ENCODE results near the gene ZDHHC14.
"Not testable (repeated sequence)": the region's sequence is repeated elsewhere in the genome, so short reads cannot be mapped to it uniquely, and the experiment has no call there.

ZDHHC14 gene

DNA sequence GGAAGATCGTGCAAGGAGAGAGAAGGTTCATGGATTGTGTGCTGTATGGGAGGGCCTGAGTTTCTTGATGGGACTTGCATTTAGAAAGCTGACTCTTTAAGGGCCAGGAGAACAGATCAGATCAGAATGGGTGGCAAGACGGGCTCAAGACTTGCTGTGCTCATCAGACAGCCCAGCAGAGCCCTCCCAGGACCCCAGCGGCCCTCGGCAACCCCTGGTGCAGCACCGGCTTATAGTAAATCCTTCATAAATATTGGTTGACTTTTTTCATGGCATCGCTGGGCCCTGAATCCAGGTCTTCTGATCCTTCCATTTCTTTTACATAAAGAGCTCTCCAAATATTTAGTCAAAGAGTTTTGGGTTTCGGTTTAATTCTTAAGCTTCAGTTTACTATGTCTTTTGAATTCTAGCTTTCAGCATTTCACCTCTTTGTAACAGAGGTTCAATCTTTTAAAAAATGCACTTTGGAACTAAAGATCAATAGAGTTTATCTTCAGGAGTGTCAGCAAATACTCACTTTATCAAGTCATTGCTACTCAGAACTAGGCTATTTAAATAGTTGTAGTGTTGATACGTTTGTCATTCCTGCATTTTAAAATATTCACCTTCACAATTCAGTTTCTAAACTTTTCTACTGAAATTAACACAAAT lies 205.6 kb downstream of the ZDHHC14 start:
- H3K79me2 ChIP-seq (ENCODE audit: insufficient read depth, low read length) = no peaks in the 10 kb centered on the region
- H3K27ac ChIP-seq (ENCODE audit: low read depth, low read length) = no peak overlapping the region
- no peaks in the 10 kb centered on the region for H3K9me2 ChIP-seq (replicated peaks; ENCODE audit: insufficient read depth, low read length)
- H3K9ac ChIP-seq (ENCODE audit: low read length) = no peak overlapping the region
- no peak overlapping the region for H2AFZ ChIP-seq (ENCODE audit: low read depth, low read length, severe bottlenecking)
- TF ChIP-seq EZH2phosphoT487 (conservative IDR thresholded peaks at IDR 0.05; ENCODE audit: low read length) = no peak
- TF ChIP-seq, protein P1, sequence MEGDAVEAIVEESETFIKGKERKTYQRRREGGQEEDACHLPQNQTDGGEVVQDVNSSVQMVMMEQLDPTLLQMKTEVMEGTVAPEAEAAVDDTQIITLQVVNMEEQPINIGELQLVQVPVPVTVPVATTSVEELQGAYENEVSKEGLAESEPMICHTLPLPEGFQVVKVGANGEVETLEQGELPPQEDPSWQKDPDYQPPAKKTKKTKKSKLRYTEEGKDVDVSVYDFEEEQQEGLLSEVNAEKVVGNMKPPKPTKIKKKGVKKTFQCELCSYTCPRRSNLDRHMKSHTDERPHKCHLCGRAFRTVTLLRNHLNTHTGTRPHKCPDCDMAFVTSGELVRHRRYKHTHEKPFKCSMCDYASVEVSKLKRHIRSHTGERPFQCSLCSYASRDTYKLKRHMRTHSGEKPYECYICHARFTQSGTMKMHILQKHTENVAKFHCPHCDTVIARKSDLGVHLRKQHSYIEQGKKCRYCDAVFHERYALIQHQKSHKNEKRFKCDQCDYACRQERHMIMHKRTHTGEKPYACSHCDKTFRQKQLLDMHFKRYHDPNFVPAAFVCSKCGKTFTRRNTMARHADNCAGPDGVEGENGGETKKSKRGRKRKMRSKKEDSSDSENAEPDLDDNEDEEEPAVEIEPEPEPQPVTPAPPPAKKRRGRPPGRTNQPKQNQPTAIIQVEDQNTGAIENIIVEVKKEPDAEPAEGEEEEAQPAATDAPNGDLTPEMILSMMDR (IDR thresholded peaks at IDR 0.05; ENCODE audit: insufficient read depth, low read length, poor library complexity, severe bottlenecking) = no peak
- no peak overlapping the region for H3K4me2 ChIP-seq (ENCODE audit: low read depth, low read length, poor library complexity, severe bottlenecking)
- no peak overlapping the region for H3K4me3 ChIP-seq (ENCODE audit: insufficient read depth, low read length, poor library complexity, severe bottlenecking)
- H3K9me3 ChIP-seq (ENCODE audit: insufficient read depth, low read length) = peaks cover 18% of the 10 kb centered on the region; the same call in 1 of the 2 replicates
- no peaks in the 10 kb centered on the region for H3K36me3 ChIP-seq (ENCODE audit: low read length)
- no peaks in the 10 kb centered on the region for H4K20me1 ChIP-seq (ENCODE audit: low read depth, low read length)
- no peaks in the 10 kb centered on the region for H3K27me3 ChIP-seq (ENCODE audit: low read length)
- H3F3A ChIP-seq (ENCODE audit: insufficient read depth) = no peaks in the 10 kb centered on the region

DNA sequence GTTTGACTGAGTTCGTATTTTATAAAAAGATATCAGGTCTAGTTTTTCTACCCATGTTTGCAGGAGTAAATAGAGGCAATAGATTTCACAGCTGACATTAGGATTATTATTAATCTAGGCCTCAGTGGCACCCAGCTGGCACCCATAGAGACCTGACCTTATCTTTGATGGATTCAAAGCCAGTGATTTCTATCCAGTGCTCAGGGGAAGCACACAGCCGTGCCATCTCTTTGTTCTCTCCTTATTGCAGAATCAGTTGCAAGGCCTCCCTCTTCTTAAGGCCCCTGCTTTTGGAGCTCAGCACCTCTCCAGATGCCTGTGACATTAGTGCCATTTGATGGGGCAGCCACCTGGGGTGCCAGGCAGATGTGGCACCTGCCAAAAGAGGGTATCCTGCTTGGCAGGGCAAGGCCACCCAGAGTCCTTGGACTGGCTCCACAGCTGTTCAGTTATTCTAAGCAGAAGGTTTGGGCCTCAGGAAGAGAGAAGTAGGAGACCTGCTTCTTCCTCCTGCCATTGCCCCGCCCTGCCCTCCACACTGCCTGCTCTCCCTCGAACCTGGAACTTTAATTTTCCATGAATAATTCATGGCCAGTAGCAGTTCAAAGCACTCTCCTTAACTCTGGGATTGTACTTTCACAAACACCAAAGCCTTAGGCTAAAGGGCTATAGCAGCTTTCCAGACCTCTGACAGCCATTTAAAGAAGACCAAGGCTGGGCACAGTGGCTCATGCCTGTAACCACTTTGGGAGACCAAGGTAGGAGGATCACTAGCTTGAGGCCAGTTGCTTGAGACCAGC lies 206.3 kb downstream of the ZDHHC14 start:
- Histone ChIP-seq H3K9me2 (replicated peaks; ENCODE audit: insufficient read depth, low read length) (no peaks in the 10 kb centered on the region), H4K20me1 (ENCODE audit: low read depth, low read length) (no peaks in the 10 kb centered on the region), H3K9ac (ENCODE audit: low read length) (no peak overlapping the region), H3K27me3 (ENCODE audit: low read length) (no peaks in the 10 kb centered on the region), H3K4me2 (ENCODE audit: low read depth, low read length, poor library complexity, severe bottlenecking) (no peak overlapping the region), H3K79me2 (ENCODE audit: insufficient read depth, low read length) (no peaks in the 10 kb centered on the region), H2AFZ (ENCODE audit: low read depth, low read length, severe bottlenecking) (no peak overlapping the region), H3F3A (ENCODE audit: insufficient read depth) (no peaks in the 10 kb centered on the region), H3K27ac (ENCODE audit: low read depth, low read length) (no peak overlapping the region), H3K36me3 (ENCODE audit: low read length) (no peaks in the 10 kb centered on the region), H3K4me3 (ENCODE audit: insufficient read depth, low read length, poor library complexity, severe bottlenecking) (no peak overlapping the region), H3K9me3 (ENCODE audit: insufficient read depth, low read length) (peaks cover 18% of the 10 kb centered on the region; the same call in 1 of the 2 replicates)
- no peak for TF ChIP-seq EZH2phosphoT487 (conservative IDR thresholded peaks at IDR 0.05; ENCODE audit: low read length)
- TF ChIP-seq, protein P1 (IDR thresholded peaks at IDR 0.05; ENCODE audit: insufficient read depth, low read length, poor library complexity, severe bottlenecking) = no peak

DNA sequence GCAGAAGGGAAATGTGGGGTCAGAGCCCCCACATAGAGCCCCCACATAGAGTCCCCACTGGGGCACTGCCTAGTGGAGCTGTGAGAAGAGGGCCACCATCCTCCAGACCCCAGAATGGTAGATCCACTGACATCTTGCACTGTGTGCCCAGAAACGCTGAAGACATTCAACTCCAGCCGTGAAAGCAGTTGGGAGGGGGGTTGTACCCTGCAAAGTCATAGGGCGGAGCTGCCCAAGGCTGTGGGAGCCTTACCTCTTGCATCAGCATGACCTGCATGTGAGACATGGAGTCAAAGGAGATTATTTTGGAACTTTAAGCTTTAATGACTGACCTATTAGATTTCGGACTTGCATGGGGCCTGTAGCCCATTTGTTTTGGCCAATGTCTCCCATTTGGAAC lies 209.7 kb downstream of the ZDHHC14 start:
- not testable (repeated sequence) for H3K79me2 ChIP-seq (ENCODE audit: insufficient read depth, low read length); H2AFZ ChIP-seq (ENCODE audit: low read depth, low read length, severe bottlenecking); H3K9me2 ChIP-seq (replicated peaks; ENCODE audit: insufficient read depth, low read length); H3K9ac ChIP-seq (ENCODE audit: low read length); H3K4me2 ChIP-seq (ENCODE audit: low read depth, low read length, poor library complexity, severe bottlenecking); H3F3A ChIP-seq (ENCODE audit: insufficient read depth); H3K27me3 ChIP-seq (ENCODE audit: low read length); H3K4me3 ChIP-seq (ENCODE audit: insufficient read depth, low read length, poor library complexity, severe bottlenecking); H3K27ac ChIP-seq (ENCODE audit: low read depth, low read length); H4K20me1 ChIP-seq (ENCODE audit: low read depth, low read length); H3K36me3 ChIP-seq (ENCODE audit: low read length)
- H3K9me3 ChIP-seq (ENCODE audit: insufficient read depth, low read length) = peaks cover 18% of the 10 kb centered on the region; the same call in 1 of the 2 replicates

DNA sequence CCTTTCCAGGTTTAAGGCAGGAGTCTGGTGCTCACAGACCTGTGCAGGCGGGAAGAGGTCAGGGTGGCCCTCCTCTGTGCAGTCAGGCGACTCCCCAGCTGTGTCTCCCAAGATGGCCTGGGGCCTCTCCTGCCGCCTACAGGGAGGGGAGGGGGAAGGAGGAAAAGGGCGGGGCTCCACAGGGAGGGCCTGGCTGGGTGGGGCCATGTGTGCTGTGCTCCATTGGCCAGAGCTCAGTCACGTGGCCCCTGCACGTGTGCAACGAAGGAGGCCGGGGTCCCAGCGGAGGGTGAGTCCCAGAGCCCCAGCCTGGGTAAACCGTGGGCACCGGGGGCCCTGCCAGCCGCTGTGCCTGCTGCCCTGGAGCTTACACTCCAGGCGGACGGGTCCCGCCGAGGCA lies 211.6 kb downstream of the ZDHHC14 start:
- Histone ChIP-seq H3K79me2 (ENCODE audit: insufficient read depth, low read length) (no peaks in the 10 kb centered on the region), H3K9me2 (replicated peaks; ENCODE audit: insufficient read depth, low read length) (no peaks in the 10 kb centered on the region), H4K20me1 (ENCODE audit: low read depth, low read length) (no peaks in the 10 kb centered on the region), H3F3A (ENCODE audit: insufficient read depth) (no peaks in the 10 kb centered on the region), H3K27ac (ENCODE audit: low read depth, low read length) (no peak overlapping the region), H3K9me3 (ENCODE audit: insufficient read depth, low read length) (peaks cover 18% of the 10 kb centered on the region; the same call in 1 of the 2 replicates), H3K9ac (ENCODE audit: low read length) (no peak overlapping the region), H3K27me3 (ENCODE audit: low read length) (no peaks in the 10 kb centered on the region), H3K36me3 (ENCODE audit: low read length) (no peaks in the 10 kb centered on the region), H3K4me2 (ENCODE audit: low read depth, low read length, poor library complexity, severe bottlenecking) (no peak overlapping the region), H3K4me3 (ENCODE audit: insufficient read depth, low read length, poor library complexity, severe bottlenecking) (no peak overlapping the region), H2AFZ (ENCODE audit: low read depth, low read length, severe bottlenecking) (no peak overlapping the region)
- TF ChIP-seq, protein P1 (IDR thresholded peaks at IDR 0.05; ENCODE audit: insufficient read depth, low read length, poor library complexity, severe bottlenecking) = no peak
- TF ChIP-seq EZH2phosphoT487 (conservative IDR thresholded peaks at IDR 0.05; ENCODE audit: low read length) = no peak
